ENCODE data around the gene CYB5D1.

CYB5D1 gene

GRCh38 chr17:7888184-7888920 is 30.5 kb downstream of the CYB5D1 start, which contains the start of gene CHD3:
TSS of gene CHD3 (plus strand) at chr17:7888789. CDS start at chr17:7889001, 212 bp downstream.
- no peak for DNase-seq

DNA sequence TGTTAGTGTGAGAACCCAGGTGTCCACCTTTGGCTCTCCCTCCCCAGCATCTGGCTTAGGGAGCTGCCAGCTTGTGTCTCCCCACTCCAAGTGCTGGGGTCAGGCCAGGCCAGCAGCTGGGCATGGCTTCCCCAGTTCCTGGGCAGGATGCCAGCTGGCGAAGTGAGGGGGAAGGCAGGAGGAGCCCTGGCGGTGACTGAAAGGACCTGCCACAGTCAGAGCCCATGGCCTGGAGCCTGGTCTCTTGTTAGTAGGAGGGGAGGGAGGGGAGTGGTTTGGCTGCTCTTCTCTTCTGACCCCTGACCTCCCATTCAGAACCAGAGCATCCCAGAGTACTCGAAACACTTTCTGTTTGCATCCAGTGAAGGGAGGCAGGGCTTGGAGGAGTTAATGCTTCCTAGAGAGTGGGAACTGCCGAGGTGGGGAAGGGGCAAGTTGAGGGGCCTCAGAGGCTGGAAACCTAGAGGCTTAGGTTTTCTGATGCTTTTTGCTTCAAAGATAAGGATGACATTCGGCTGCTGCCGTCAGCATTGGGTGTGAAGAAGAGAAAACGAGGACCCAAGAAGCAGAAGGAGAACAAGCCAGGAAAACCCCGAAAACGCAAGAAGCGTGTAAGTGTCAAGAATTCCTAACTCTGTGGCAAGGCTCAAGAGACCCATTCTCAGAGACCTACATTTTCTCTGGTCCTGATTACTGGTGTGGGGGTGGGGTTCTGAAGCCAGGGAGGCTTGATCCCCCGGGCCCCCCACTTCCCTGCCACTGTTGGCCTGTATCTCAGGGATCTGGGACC is 31.6 kb downstream of the CYB5D1 start:
- peak; percentile 96 for DNase-seq

- peak; percentile 45 for DNase-seq
Measured at GRCh38 chr17:7893187-7893880, 35.5 kb downstream of the CYB5D1 start.

- no peak for DNase-seq
Measured at GRCh38 chr17:7894226-7894625, 36.4 kb downstream of the CYB5D1 start.

- peak; percentile 8 for DNase-seq
Measured at GRCh38 chr17:7894866-7895265, 37.1 kb downstream of the CYB5D1 start.

- DNase-seq, result peak; percentile 6
Measured at GRCh38 chr17:7897090-7897489, 39.3 kb downstream of the CYB5D1 start.

DNA sequence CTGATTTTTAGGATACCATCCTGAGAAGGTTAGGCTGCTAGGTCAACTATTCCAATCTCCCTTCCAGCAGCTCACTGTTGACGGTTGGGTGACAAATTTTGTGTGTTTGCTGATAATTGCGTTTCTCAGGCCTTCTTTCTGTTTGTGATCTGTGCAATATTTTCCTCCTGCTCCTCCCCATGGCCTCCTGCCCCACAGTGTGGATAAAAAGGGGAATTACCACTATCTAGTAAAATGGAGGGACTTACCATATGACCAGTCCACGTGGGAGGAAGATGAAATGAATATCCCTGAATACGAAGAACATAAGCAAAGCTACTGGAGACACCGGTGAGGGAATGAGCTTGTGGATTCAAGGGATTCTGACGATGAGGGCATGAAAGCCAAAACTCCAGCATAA is 40.0 kb downstream of the CYB5D1 start:
- DNase-seq, result peak; percentile 40

DNA sequence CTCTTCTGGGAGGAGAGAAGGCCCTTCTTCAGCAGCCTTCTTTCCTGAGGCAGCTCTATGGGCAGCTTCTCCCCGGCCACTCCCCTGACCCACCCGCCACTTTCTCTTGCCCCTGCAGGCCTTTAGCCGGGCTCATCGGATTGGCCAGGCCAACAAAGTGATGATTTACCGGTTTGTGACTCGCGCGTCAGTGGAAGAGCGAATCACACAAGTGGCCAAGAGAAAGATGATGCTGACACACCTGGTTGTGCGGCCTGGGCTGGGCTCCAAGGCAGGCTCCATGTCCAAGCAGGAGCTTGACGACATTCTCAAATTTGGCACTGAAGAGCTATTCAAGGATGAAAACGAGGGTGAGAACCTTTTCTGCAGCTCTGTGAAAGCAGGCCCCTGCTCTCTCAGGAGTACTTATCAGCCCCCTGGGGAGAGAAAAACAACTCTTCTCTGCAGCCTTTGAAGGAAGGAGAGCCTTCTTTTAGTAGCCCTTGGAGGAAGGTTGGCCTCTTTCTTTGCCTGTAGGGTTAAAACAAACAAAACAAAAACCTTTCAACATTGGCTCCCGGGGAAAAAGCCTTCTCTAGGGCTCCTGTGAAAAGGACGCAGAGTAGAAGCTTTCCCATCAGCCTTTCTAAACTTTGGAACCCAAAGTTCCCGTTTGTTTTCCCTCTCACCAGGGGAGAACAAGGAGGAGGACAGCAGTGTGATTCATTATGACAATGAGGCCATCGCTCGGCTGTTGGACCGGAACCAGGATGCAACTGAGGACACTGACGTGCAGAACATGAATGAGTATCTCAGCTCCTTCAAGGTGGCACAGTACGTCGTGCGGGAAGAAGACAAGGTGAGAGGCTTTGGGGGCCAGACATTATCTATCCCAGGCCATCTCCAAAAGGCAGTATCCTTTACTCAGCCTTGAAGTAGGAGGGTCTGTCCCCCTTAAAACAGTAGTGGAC is 45.6 kb downstream of the CYB5D1 start:
- no peak for DNase-seq

- DNase-seq, result no peak
Measured at GRCh38 chr17:7909089-7909488, 51.3 kb downstream of the CYB5D1 start.

GRCh38 chr17:7910281-7910680 is 52.5 kb downstream of the CYB5D1 start:
- no peak for DNase-seq

DNA sequence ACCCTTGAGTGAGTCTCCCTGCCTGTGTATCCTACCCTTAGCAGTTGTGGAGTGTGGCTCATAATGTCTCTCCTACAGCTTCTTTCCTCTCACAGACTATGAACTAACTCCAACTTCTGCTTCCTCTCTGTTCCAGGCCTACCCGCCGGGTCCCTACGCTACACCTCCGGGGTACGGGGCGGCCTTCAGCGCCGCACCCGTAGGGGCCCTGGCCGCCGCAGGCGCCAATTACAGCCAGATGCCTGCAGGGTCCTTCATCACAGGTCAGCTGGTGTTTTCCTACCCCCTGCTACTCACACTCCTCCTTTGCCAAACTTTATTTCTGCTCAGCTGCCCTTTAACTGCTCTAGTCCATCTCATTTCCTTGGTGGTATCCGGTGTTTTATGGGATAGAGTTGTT is 52.9 kb downstream of the CYB5D1 start:
- DNase-seq, result no peak

GRCh38 chr17:7911116-7911515 is 53.3 kb downstream of the CYB5D1 start:
- DNase-seq, result no peak
